KMS-11 (cell line): ENCODE measurements around the gene TMC8.
"Not testable (repeated sequence)": the region's sequence is repeated elsewhere in the genome, so short reads cannot be mapped to it uniquely, and the experiment has no call there.

ENCODE experiments used
- H2AFZ ChIP-seq: fragments of 200-600 bp; sonication (generic); 2 replicates; pipeline ENCODE4 v1.6.1; 2016; ENCODE audit warnings: antibody characterized with exemption, mixed run types, low read depth
- H3K27ac ChIP-seq: fragments of 200-600 bp; sonication (generic); 2 replicates; pipeline ENCODE4 v1.6.1; 2016; ENCODE audit warnings: mild to moderate bottlenecking, mixed run types
- H3K27me3 ChIP-seq: fragments of 200-600 bp; sonication (generic); 2 replicates; pipeline ENCODE4 v1.6.1; 2017; ENCODE audit warnings: mild to moderate bottlenecking, low read depth, mixed run types, moderate library complexity; ENCODE audit not compliant: insufficient read depth
- H3K36me3 ChIP-seq: fragments of 200-600 bp; sonication (generic); 2 replicates; pipeline ENCODE4 v1.6.1; 2017; ENCODE audit warnings: mild to moderate bottlenecking, mixed run types; ENCODE audit not compliant: insufficient read depth
- H3K4me1 ChIP-seq: fragments of 200-600 bp; sonication (generic); 2 replicates; pipeline ENCODE4 v1.6.1; 2016; ENCODE audit warnings: mild to moderate bottlenecking, low read depth, mixed run types; ENCODE audit not compliant: poor library complexity, severe bottlenecking
- H3K4me2 ChIP-seq: fragments of 200-600 bp; sonication (generic); 2 replicates; pipeline ENCODE4 v1.7.0; 2016; ENCODE audit warnings: mild to moderate bottlenecking, mixed run types
- H3K4me3 ChIP-seq: fragments of 200-600 bp; sonication (generic); IDR thresholded peaks from 2 replicates; pipeline ENCODE4 v1.6.1; 2017; ENCODE audit warnings: low read depth, low read length, mixed read lengths; ENCODE audit not compliant: insufficient read depth
- H3K79me2 ChIP-seq: fragments of 200-600 bp; sonication (generic); 2 replicates; pipeline ENCODE4 v1.6.1; 2016; ENCODE audit warnings: low read depth, mixed run types; ENCODE audit not compliant: insufficient read depth
- H3K9ac ChIP-seq: fragments of 200-600 bp; sonication (generic); 2 replicates; pipeline ENCODE4 v1.6.1; 2016; ENCODE audit warnings: mild to moderate bottlenecking, mixed run types
- H4K20me1 ChIP-seq: fragments of 200-600 bp; sonication (generic); 2 replicates; pipeline ENCODE4 v1.6.1; 2016; ENCODE audit warnings: mild to moderate bottlenecking, mixed run types; ENCODE audit not compliant: insufficient read depth
- TF ChIP-seq, protein P1 (sequence below): fragments of 200-600 bp; sonication (generic); conservative IDR thresholded peaks from 2 replicates; pipeline ENCODE4 v1.6.1; 2017; ENCODE audit warnings: low read depth, mild to moderate bottlenecking, antibody characterized with exemption, low read length, moderate library complexity, mixed read lengths

TMC8 gene

DNA sequence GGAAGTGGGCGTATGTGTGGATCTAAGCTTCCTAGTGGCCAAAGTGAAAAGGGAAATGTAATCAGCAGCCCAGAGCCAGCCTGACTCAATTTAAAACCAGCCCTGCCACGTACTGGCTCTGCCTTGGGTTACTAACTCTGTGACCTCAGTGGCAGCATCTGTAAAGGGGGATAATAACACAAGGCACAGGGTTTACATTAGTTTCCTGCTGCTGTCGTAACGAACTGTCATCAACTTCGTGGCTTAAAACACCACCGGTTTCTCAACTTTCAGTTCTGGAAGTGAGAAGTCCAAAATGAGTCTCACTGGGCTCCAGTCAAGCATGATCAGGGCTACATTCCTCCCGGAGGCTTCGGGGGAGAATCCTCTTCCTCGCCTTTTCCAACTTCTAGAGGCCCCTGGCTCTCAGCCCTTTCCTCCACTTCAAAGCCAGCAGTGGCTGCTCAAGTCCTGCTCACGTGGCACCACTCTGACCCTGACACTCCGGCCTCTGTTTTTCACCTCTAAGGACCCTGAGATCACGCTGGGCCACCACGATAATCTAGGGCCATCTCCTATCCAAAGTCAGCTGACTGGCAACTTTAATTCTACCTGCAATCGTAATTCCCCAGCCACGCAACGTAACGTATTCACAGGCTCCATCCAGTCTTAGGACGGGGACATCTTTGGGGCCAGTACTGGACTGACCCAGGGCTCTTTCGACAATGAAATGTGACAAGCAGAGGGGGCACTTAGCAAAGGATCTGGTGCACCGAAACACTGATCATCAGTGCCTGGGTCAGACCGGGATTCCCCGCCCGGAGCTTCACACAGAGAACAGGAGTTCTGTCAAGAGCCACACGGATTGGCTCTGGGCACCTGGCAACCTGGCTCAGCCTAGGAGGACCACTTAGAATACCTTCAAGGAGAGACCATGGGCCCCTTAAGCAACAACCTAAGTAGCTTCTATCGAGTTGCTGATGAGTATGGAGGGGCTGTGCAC lies 16.5 kb upstream of the TMC8 start:
- Histone ChIP-seq H3K9ac (no peak overlapping the region), H3K36me3 (no peaks in the 10 kb centered on the region), H4K20me1 (no peaks in the 10 kb centered on the region), H3K4me3 (no peak overlapping the region), H3K4me1 (peaks cover 27% of the 10 kb centered on the region), H2AFZ (no peak overlapping the region), H3K27me3 (no peaks in the 10 kb centered on the region), H3K27ac (no peak overlapping the region), H3K4me2 (no peak overlapping the region), H3K79me2 (no peaks in the 10 kb centered on the region)
- TF ChIP-seq, protein P1, sequence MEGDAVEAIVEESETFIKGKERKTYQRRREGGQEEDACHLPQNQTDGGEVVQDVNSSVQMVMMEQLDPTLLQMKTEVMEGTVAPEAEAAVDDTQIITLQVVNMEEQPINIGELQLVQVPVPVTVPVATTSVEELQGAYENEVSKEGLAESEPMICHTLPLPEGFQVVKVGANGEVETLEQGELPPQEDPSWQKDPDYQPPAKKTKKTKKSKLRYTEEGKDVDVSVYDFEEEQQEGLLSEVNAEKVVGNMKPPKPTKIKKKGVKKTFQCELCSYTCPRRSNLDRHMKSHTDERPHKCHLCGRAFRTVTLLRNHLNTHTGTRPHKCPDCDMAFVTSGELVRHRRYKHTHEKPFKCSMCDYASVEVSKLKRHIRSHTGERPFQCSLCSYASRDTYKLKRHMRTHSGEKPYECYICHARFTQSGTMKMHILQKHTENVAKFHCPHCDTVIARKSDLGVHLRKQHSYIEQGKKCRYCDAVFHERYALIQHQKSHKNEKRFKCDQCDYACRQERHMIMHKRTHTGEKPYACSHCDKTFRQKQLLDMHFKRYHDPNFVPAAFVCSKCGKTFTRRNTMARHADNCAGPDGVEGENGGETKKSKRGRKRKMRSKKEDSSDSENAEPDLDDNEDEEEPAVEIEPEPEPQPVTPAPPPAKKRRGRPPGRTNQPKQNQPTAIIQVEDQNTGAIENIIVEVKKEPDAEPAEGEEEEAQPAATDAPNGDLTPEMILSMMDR: no peak; the same call in 1 of the 2 replicates

DNA sequence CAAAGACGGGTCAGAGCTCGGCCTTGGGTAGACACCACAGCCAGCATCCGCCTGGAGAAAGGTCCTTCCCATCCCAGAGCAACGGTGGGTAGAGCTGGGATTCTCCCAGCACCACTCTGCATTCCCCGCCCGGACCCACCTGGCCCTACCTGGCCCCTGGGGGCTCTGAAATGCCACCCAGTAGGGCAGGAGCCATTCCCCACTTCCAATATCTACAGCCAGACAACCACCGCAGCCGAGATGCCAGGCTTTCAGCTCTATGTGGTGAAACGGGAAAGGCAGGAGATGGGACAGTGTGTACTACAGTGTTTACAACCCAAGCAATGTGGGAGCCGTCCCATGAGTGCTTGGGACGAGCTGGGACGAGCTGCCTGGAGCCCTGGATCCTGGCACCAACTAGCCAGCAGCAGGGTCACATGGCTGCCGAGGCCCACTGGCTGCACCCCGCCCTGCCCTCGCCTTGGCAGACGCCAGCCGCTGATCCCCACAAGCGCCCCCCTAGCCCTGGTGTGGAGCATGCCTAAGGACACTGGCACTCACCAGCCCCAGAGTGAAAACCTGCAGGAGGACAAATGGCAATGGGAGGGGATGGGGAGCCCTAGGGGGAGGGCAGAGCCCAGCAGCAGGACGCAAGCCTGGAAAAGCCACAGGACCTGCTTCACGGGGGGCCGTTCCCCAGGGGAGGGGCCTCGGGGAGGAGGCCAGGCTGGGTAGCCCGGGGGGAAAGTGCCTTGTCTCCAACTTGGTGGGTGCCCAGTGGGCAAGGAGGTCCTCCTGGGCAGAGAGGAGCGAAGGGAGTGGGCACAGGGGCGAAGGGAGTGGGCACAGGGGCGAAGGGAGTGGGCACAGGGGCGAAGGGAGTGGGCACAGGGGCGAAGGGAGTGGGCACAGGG lies 15.5 kb upstream of the TMC8 start:
- Histone ChIP-seq H3K4me3 (no peak overlapping the region), H3K4me2 (no peak overlapping the region), H3K27me3 (no peaks in the 10 kb centered on the region), H3K79me2 (no peaks in the 10 kb centered on the region), H3K36me3 (no peaks in the 10 kb centered on the region), H3K9ac (no peak overlapping the region), H3K27ac (no peak overlapping the region), H4K20me1 (no peaks in the 10 kb centered on the region), H2AFZ (no peak overlapping the region), H3K4me1 (peaks cover 32% of the 10 kb centered on the region)
- TF ChIP-seq, protein P1: no peak

DNA sequence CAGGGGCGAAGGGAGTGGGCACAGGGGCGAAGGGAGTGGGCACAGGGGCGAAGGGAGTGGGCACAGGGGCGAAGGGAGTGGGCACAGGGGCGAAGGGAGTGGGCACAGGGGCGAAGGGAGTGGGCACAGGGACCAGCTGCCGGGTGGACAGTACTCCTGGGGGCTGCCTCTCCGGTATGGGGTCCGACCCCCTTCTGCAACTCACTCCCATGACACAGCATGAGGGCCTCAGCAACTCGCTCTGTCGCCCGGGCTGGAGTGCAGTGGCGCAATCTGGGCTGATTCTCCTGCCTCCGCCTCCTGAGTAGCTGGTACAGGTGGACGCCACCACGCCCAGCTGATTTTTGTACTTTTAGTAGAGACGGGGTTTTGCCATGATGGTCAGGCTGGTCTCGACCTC lies 14.8 kb upstream of the TMC8 start:
- H3K27me3 ChIP-seq, H3K4me3 ChIP-seq, H4K20me1 ChIP-seq, H3K27ac ChIP-seq, H3K4me2 ChIP-seq, H3K79me2 ChIP-seq, H3K36me3 ChIP-seq, H3K9ac ChIP-seq, H2AFZ ChIP-seq: not testable (repeated sequence)
- H3K4me1 ChIP-seq: peaks cover 39% of the 10 kb centered on the region

DNA sequence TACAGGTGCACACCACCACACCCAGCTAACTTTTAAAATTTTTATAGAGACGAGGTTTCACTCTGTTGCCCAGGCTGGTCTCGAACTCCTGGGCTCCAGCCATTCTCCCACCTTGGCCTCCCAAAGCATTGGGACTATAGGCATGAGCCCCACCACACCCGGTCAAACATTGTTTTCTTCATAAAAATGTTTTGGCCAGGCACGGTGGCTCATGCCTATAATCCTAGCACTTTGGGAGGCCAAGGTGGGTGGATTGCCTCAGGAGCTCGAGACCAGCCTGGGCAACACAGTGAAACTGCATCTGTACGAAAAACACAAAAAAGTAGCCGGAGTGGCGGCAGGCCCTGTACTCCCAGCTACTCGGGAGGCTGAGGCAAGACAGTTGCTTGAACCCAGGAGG lies 14.2 kb upstream of the TMC8 start:
- Histone ChIP-seq H3K27ac (no peak overlapping the region), H3K9ac (no peak overlapping the region), H3K79me2 (no peaks in the 10 kb centered on the region), H3K4me1 (peaks cover 45% of the 10 kb centered on the region), H3K27me3 (no peaks in the 10 kb centered on the region), H3K4me2 (no peak overlapping the region), H3K36me3 (no peaks in the 10 kb centered on the region), H2AFZ (no peak overlapping the region), H4K20me1 (no peaks in the 10 kb centered on the region), H3K4me3 (no peak overlapping the region)
- TF ChIP-seq, protein P1: no peak
